ENCODE data around the gene OLFML2A. TPM values are rescaled to one million over a fixed set of nuclear protein-coding genes. Genes with fewer than 3 reads are reported as not detected.

The OLFML2A gene
- total and polyA plus RNA-seq, 2 of the 13 experiments (the other 11 are each of a cell fraction or from before 2014, with no cell fraction given), result 0.01 to 0.02 TPM

DNA sequence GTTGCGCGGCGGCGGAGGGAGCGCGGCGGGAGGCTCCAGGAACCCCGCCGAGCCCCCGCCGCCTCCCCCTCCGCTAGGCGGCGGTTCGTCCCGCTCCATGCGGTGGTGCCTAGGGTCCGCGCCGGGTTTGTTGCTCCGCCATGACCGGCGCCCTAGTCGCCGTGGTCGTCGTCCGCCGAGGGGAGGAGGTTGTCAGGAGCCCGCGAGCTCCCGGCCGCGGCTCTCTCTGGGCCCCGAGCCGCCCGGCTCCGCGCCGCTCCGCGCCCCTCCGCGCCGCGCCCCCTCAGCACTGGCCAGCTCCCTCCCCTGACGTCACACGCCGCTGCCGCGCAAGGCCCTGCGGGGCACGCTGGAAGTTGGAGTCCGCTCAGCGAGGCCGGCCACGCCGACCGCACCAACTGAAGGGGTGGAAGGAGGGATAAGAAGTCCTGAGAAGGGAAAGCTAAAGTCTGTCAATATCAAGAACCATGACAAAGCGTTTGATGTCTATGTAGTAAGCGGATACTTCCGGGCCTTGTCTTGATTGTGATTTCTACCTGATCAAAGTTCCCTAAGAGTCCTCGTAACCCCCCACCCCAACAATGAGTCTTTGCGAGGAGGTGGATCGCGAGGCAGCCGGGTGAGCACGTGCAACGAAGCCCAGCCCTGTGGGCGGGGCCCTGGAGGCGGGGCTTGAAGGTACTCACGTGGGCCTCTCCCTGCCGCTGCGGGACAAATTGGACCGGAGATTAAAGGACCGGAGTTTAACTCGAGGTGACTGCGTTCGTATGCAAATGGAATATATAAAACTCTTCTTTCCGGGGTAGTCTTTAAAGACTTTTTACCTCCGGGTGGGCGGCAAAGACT lies 5.7 kb upstream of the OLFML2A start, which contains the start of gene NR6A1 (continued):
- TF ChIP-seq, protein P1, sequence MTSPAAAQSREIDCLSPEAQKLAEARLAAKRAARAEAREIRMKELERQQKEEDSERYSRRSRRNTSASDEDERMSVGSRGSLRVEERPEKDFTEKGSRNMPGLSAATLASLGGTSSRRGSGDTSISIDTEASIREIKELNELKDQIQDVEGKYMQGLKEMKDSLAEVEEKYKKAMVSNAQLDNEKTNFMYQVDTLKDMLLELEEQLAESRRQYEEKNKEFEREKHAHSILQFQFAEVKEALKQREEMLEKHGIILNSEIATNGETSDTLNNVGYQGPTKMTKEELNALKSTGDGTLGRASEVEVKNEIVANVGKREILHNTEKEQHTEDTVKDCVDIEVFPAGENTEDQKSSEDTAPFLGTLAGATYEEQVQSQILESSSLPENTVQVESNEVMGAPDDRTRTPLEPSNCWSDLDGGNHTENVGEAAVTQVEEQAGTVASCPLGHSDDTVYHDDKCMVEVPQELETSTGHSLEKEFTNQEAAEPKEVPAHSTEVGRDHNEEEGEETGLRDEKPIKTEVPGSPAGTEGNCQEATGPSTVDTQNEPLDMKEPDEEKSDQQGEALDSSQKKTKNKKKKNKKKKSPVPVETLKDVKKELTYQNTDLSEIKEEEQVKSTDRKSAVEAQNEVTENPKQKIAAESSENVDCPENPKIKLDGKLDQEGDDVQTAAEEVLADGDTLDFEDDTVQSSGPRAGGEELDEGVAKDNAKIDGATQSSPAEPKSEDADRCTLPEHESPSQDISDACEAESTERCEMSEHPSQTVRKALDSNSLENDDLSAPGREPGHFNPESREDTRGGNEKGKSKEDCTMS (CRISPR knock-in tag; conservative IDR thresholded peaks at IDR 0.05), result no peak
- TF ChIP-seq ZNF75D (CRISPR knock-in tag; IDR thresholded peaks at IDR 0.05; ENCODE audit: borderline replicate concordance), result no peak
- TF ChIP-seq, protein P2, sequence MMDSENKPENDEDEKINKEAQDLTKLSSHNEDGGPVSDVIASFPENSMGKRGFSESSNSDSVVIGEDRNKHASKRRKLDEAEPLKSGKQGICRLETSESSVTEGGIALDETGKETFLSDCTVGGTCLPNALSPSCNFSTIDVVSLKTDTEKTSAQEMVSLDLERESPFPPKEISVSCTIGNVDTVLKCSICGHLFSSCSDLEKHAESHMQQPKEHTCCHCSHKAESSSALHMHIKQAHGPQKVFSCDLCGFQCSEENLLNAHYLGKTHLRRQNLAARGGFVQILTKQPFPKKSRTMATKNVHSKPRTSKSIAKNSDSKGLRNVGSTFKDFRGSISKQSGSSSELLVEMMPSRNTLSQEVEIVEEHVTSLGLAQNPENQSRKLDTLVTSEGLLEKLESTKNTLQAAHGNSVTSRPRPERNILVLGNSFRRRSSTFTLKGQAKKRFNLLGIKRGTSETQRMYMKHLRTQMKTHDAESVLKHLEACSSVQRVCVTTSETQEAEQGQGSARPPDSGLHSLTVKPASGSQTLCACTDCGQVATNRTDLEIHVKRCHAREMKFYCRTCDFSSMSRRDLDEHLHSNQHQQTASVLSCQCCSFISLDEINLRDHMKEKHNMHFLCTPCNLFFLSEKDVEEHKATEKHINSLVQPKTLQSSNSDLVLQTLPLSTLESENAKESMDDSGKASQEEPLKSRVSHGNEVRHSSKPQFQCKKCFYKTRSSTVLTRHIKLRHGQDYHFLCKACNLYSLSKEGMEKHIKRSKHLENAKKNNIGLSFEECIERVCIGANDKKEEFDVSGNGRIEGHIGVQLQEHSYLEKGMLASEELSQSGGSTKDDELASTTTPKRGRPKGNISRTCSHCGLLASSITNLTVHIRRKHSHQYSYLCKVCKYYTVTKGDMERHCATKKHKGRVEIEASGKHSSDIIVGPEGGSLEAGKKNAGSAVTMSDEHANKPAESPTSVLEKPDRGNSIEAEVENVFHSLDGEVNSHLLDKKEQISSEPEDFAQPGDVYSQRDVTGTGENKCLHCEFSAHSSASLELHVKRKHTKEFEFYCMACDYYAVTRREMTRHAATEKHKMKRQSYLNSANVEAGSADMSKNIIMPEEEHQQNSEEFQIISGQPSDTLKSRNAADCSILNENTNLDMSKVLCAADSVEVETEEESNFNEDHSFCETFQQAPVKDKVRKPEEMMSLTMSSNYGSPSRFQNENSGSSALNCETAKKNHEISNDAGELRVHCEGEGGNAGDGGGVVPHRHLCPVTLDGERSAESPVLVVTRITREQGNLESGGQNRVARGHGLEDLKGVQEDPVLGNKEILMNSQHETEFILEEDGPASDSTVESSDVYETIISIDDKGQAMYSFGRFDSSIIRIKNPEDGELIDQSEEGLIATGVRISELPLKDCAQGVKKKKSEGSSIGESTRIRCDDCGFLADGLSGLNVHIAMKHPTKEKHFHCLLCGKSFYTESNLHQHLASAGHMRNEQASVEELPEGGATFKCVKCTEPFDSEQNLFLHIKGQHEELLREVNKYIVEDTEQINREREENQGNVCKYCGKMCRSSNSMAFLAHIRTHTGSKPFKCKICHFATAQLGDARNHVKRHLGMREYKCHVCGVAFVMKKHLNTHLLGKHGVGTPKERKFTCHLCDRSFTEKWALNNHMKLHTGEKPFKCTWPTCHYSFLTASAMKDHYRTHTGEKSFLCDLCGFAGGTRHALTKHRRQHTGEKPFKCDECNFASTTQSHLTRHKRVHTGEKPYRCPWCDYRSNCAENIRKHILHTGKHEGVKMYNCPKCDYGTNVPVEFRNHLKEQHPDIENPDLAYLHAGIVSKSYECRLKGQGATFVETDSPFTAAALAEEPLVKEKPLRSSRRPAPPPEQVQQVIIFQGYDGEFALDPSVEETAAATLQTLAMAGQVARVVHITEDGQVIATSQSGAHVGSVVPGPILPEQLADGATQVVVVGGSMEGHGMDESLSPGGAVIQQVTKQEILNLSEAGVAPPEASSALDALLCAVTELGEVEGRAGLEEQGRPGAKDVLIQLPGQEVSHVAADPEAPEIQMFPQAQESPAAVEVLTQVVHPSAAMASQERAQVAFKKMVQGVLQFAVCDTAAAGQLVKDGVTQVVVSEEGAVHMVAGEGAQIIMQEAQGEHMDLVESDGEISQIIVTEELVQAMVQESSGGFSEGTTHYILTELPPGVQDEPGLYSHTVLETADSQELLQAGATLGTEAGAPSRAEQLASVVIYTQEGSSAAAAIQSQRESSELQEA (CRISPR knock-in tag; IDR thresholded peaks at IDR 0.05; ENCODE audit: not compliant biosample characterization), result no peak
- TF ChIP-seq ZNF598 (CRISPR knock-in tag; IDR thresholded peaks at IDR 0.05; ENCODE audit: borderline replicate concordance), result no peak
- TF ChIP-seq ZFP37 (CRISPR knock-in tag; IDR thresholded peaks at IDR 0.05; ENCODE audit: borderline replicate concordance), result no peak
- TF ChIP-seq, protein P3, sequence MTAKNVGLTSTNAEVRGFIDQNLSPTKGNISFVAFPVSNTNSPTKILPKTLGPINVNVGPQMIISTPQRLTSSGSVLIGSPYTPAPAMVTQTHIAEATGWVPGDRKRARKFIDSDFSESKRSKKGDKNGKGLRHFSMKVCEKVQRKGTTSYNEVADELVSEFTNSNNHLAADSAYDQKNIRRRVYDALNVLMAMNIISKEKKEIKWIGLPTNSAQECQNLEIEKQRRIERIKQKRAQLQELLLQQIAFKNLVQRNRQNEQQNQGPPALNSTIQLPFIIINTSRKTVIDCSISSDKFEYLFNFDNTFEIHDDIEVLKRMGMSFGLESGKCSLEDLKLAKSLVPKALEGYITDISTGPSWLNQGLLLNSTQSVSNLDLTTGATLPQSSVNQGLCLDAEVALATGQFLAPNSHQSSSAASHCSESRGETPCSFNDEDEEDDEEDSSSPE (CRISPR knock-in tag; IDR thresholded peaks at IDR 0.05), result peak; percentile 79
- no peak for TF ChIP-seq PHF5A (CRISPR knock-in tag; IDR thresholded peaks at IDR 0.05; ENCODE audit: low read depth, unreplicated experiment)
- peak; percentile 10 for TF ChIP-seq HNRNPK (IDR thresholded peaks at IDR 0.05; ENCODE audit: low read depth, low read length, poor library complexity, severe bottlenecking)
- TF ChIP-seq ZNF781 (CRISPR knock-in tag; IDR thresholded peaks at IDR 0.05; ENCODE audit: borderline replicate concordance, not compliant biosample characterization), result no peak
- peak; percentile 98 for TF ChIP-seq BHLHE40 (IDR thresholded peaks at IDR 0.05; ENCODE audit: low read length)
- TF ChIP-seq ZNF234 (CRISPR knock-in tag; conservative IDR thresholded peaks at IDR 0.05), result no peak
- peak; percentile 79 for TF ChIP-seq GATAD1 (CRISPR knock-in tag; IDR thresholded peaks at IDR 0.05)
- TF ChIP-seq TEAD3 (CRISPR knock-in tag; optimal IDR thresholded peaks at IDR 0.05; ENCODE audit: borderline replicate concordance), result no peak
- TF ChIP-seq MEF2D (CRISPR knock-in tag; IDR thresholded peaks at IDR 0.05), result no peak

All from HepG2 (cell line).